HG02884 (cell line): Measurements from ENCODE around the gene KCTD21.
"Not testable (repeated sequence)": the region's sequence is repeated elsewhere in the genome, so short reads cannot be mapped to it uniquely, and the experiment has no call there.

ENCODE experiments used
- ATAC-seq: cut with Tn5 transposase; IDR thresholded peaks from one replicate; pipeline ENCODE4 v1.9.1; 2021; ENCODE audit warnings: mild to moderate bottlenecking, moderate library complexity; ENCODE audit not compliant: unreplicated experiment

The KCTD21 gene

GRCh38 chr11:78179459-78180071 is 8.9 kb downstream of the KCTD21 start:
- no peak for ATAC-seq

- no peak for ATAC-seq
Measured at GRCh38 chr11:78177216-78177615, 11.2 kb downstream of the KCTD21 start.

- no peak for ATAC-seq
Measured at GRCh38 chr11:78176605-78177141, 11.8 kb downstream of the KCTD21 start.

GRCh38 chr11:78175862-78176261 is 12.6 kb downstream of the KCTD21 start:
- not testable (repeated sequence) for ATAC-seq

- ATAC-seq, result no peak
Measured at GRCh38 chr11:78171951-78172350, 16.5 kb downstream of the KCTD21 start.

- no peak for ATAC-seq
Measured at GRCh38 chr11:78170874-78171549, 17.4 kb downstream of the KCTD21 start.

GRCh38 chr11:78170413-78170812 is 18.0 kb downstream of the KCTD21 start:
- ATAC-seq, result no peak

- no peak for ATAC-seq
Measured at GRCh38 chr11:78168539-78169477, 19.6 kb downstream of the KCTD21 start.

GRCh38 chr11:78166855-78167469 is 21.5 kb downstream of the KCTD21 start:
- no peak for ATAC-seq

- no peak for ATAC-seq
Measured at GRCh38 chr11:78164471-78164870, 24.0 kb downstream of the KCTD21 start.

GRCh38 chr11:78163828-78164227 is 24.6 kb downstream of the KCTD21 start:
- no peak for ATAC-seq

- ATAC-seq, result no peak
Measured at GRCh38 chr11:78161962-78162371, 26.5 kb downstream of the KCTD21 start.

GRCh38 chr11:78161346-78161745 is 27.1 kb downstream of the KCTD21 start:
- no peak for ATAC-seq

GRCh38 chr11:78160557-78160956 is 27.9 kb downstream of the KCTD21 start:
- no peak for ATAC-seq

GRCh38 chr11:78158987-78159652 is 29.3 kb downstream of the KCTD21 start:
- no peak for ATAC-seq

- ATAC-seq, result no peak
Measured at GRCh38 chr11:78156127-78156844, 32.1 kb downstream of the KCTD21 start.

- ATAC-seq, result no peak
Measured at GRCh38 chr11:78151804-78152203, 36.6 kb downstream of the KCTD21 start.

- ATAC-seq, result no peak
Measured at GRCh38 chr11:78150754-78151153, 37.7 kb downstream of the KCTD21 start.

GRCh38 chr11:78150346-78150745 is 38.1 kb downstream of the KCTD21 start:
- no peak for ATAC-seq

- no peak for ATAC-seq
Measured at GRCh38 chr11:78149646-78150045, 38.8 kb downstream of the KCTD21 start.
